Activated CD8-positive, alpha-beta T cell treated with anti-CD3 and anti-CD28 coated beads, Interleukin-2, amount 10 ng/mL, durations not matched to agents 7 days and 5 days (primary cell): ENCODE measurements around the gene CADM1. TPM values are rescaled to one million over a fixed set of nuclear protein-coding genes. Genes with fewer than 3 reads are reported as not detected.

Source experiments
- ATAC-seq: fragments of 150-1000 bp; cut with Tn5 transposase; one replicate; pipeline ENCODE4 v1.10.0; 2021; ENCODE audit warnings: moderate library complexity
- CTCF ChIA-PET: fragments of 350-600 bp; sonication (Branson Sonifier 250); formaldehyde crosslinking; loops from one replicate; lab custom pipeline; 2021; ENCODE audit warnings: antibody characterized with exemption; lab: Charles Lee
- POLR2A ChIA-PET: fragments of 350-600 bp; sonication (Branson Sonifier 250); formaldehyde crosslinking; loops from one replicate; lab custom pipeline; 2021; ENCODE audit warnings: antibody characterized with exemption; lab: Charles Lee
- DNase-seq: peaks from one replicate; pipeline ENCODE4 v3.0.0-alpha.2; 2020
- H3K27ac Mint-ChIP-seq: one replicate; pipeline ENCODE4 v1.8.0; 2021; ENCODE audit warnings: mild to moderate bottlenecking, mixed read lengths
- H3K27me3 Mint-ChIP-seq: one replicate; pipeline ENCODE4 v1.8.0; 2021; ENCODE audit warnings: low read depth, mixed read lengths
- H3K36me3 Mint-ChIP-seq: one replicate; pipeline ENCODE4 v1.8.0; 2021; ENCODE audit warnings: low read depth, mixed read lengths
- H3K4me1 Mint-ChIP-seq: one replicate; pipeline ENCODE4 v1.8.0; 2021; ENCODE audit warnings: low read depth, mixed read lengths
- H3K4me3 Mint-ChIP-seq: one replicate; pipeline ENCODE4 v1.8.0; 2021; ENCODE audit warnings: mild to moderate bottlenecking, mixed read lengths
- H3K9me3 Mint-ChIP-seq: one replicate; pipeline ENCODE4 v1.8.0; 2022; ENCODE audit warnings: mixed read lengths; ENCODE audit not compliant: insufficient read depth
- total RNA-seq, 2 experiments: library from RNA; stranded (reverse); gene quantifications; one replicate each; pipeline ENCODE4 v1.2.3, GENCODE V29; 2021

CADM1 gene
- total RNA-seq, 2 experiments from 2014 or later = 0.31 to 0.74 TPM

- no peak for DNase-seq
- no peaks in the 10 kb centered on the region for H3K4me1 Mint-ChIP-seq
- H3K27ac Mint-ChIP-seq = no peak overlapping the region
- H3K36me3 Mint-ChIP-seq = no peaks in the 10 kb centered on the region
- ChIA-PET CTCF (interaction anchor here (1.2 to 3.8 kb wide), 2 partner anchors 8 to 11 kb away, joined by 4 to 19 read pairs; no protein-coding TSS in a partner anchor), POLR2A (no interaction called here)
- no peaks in the 10 kb centered on the region for H3K27me3 Mint-ChIP-seq
- H3K4me3 Mint-ChIP-seq = no peak overlapping the region
- H3K9me3 Mint-ChIP-seq = no peaks in the 10 kb centered on the region
- ATAC-seq = no peak
Observed at GRCh38 chr11:115333121-115333520, 171.1 kb downstream of the CADM1 start.

GRCh38 chr11:115330684-115331482, 173.3 kb downstream of the CADM1 start:
- ChIA-PET CTCF (no interaction called here), POLR2A (no interaction called here)
- no peak for DNase-seq
- H3K4me3 Mint-ChIP-seq = no peak overlapping the region
- H3K27ac Mint-ChIP-seq = no peak overlapping the region
- no peaks in the 10 kb centered on the region for H3K9me3 Mint-ChIP-seq
- H3K27me3 Mint-ChIP-seq = no peaks in the 10 kb centered on the region
- H3K4me1 Mint-ChIP-seq = no peaks in the 10 kb centered on the region
- H3K36me3 Mint-ChIP-seq = no peaks in the 10 kb centered on the region
- ATAC-seq = no peak

- Mint-ChIP-seq H3K9me3 (no peaks in the 10 kb centered on the region), H3K4me1 (no peaks in the 10 kb centered on the region), H3K4me3 (no peak overlapping the region), H3K27me3 (peaks cover 3% of the 10 kb centered on the region), H3K27ac (no peak overlapping the region), H3K36me3 (no peaks in the 10 kb centered on the region)
- ChIA-PET POLR2A (no interaction called here), CTCF (no interaction called here)
- ATAC-seq (no peak), DNase-seq (no peak)
Observed at GRCh38 chr11:115326526-115326925, 177.7 kb downstream of the CADM1 start.

GRCh38 chr11:115325523-115325922, 178.7 kb downstream of the CADM1 start:
- peaks cover 4% of the 10 kb centered on the region for H3K27me3 Mint-ChIP-seq
- DNase-seq (no peak), ATAC-seq (no peak)
- H3K4me1 Mint-ChIP-seq = no peaks in the 10 kb centered on the region
- H3K27ac Mint-ChIP-seq = no peak overlapping the region
- H3K9me3 Mint-ChIP-seq = no peaks in the 10 kb centered on the region
- no peak overlapping the region for H3K4me3 Mint-ChIP-seq
- no peaks in the 10 kb centered on the region for H3K36me3 Mint-ChIP-seq
- POLR2A ChIA-PET = no interaction called here
- CTCF ChIA-PET = no interaction called here

GRCh38 chr11:115324581-115325432, 179.4 kb downstream of the CADM1 start:
- POLR2A ChIA-PET = no interaction called here
- Mint-ChIP-seq H3K9me3 (no peaks in the 10 kb centered on the region), H3K36me3 (no peaks in the 10 kb centered on the region), H3K4me1 (no peaks in the 10 kb centered on the region), H3K4me3 (no peak overlapping the region), H3K27ac (no peak overlapping the region), H3K27me3 (peaks cover 4% of the 10 kb centered on the region)
- peak; percentile 40 for DNase-seq
- peak; percentile 55 for ATAC-seq
- CTCF ChIA-PET = interaction anchor here (0.9 to 1.4 kb wide), 5 partner anchors 9 to 893 kb away, joined by 3 to 19 read pairs (median 4); no protein-coding TSS in a partner anchor

GRCh38 chr11:115322553-115323203, 181.5 kb downstream of the CADM1 start:
- Mint-ChIP-seq H3K4me1 (no peaks in the 10 kb centered on the region), H3K4me3 (no peak overlapping the region), H3K27ac (no peak overlapping the region), H3K27me3 (peaks cover 4% of the 10 kb centered on the region), H3K9me3 (no peaks in the 10 kb centered on the region), H3K36me3 (no peaks in the 10 kb centered on the region)
- CTCF ChIA-PET = interaction anchor here (1.6 kb wide), 1 partner anchor 10 kb away, joined by 4 read pairs; no protein-coding TSS in a partner anchor
- ATAC-seq (no peak), DNase-seq (no peak)
- POLR2A ChIA-PET = interaction anchor here (1.0 kb wide), 1 partner anchor 21 kb away, joined by 3 read pairs; no protein-coding TSS in a partner anchor

GRCh38 chr11:115321605-115322289, 182.5 kb downstream of the CADM1 start:
- no peaks in the 10 kb centered on the region for H3K36me3 Mint-ChIP-seq
- H3K27me3 Mint-ChIP-seq = peaks cover 4% of the 10 kb centered on the region
- H3K4me3 Mint-ChIP-seq = no peak overlapping the region
- CTCF ChIA-PET = interaction anchor here (1.6 kb wide), 1 partner anchor 11 kb away, joined by 4 read pairs; no protein-coding TSS in a partner anchor
- DNase-seq (no peak), ATAC-seq (no peak)
- H3K9me3 Mint-ChIP-seq = no peaks in the 10 kb centered on the region
- no peak overlapping the region for H3K27ac Mint-ChIP-seq
- POLR2A ChIA-PET = no interaction called here
- no peaks in the 10 kb centered on the region for H3K4me1 Mint-ChIP-seq

GRCh38 chr11:115317277-115318185, 186.7 kb downstream of the CADM1 start:
- H3K36me3 Mint-ChIP-seq = no peaks in the 10 kb centered on the region
- H3K27ac Mint-ChIP-seq = no peak overlapping the region
- H3K4me3 Mint-ChIP-seq = no peak overlapping the region
- H3K27me3 Mint-ChIP-seq = peaks cover 4% of the 10 kb centered on the region
- no peaks in the 10 kb centered on the region for H3K4me1 Mint-ChIP-seq
- CTCF ChIA-PET = no interaction called here
- DNase-seq = no peak
- POLR2A ChIA-PET = no interaction called here
- no peak for ATAC-seq
- no peaks in the 10 kb centered on the region for H3K9me3 Mint-ChIP-seq

GRCh38 chr11:115316696-115317095, 187.5 kb downstream of the CADM1 start:
- H3K4me1 Mint-ChIP-seq = no peaks in the 10 kb centered on the region
- ChIA-PET CTCF (no interaction called here), POLR2A (no interaction called here)
- no peak overlapping the region for H3K4me3 Mint-ChIP-seq
- H3K27me3 Mint-ChIP-seq = peaks cover 3% of the 10 kb centered on the region
- DNase-seq = no peak
- H3K9me3 Mint-ChIP-seq = no peaks in the 10 kb centered on the region
- no peak overlapping the region for H3K27ac Mint-ChIP-seq
- no peak for ATAC-seq
- H3K36me3 Mint-ChIP-seq = no peaks in the 10 kb centered on the region

- ChIA-PET CTCF (interaction anchor here (0.9 to 1.3 kb wide), 2 partner anchors 9 to 10 kb away, joined by 3 to 5 read pairs; no protein-coding TSS in a partner anchor), POLR2A (no interaction called here)
- DNase-seq (no peak), ATAC-seq (no peak)
- H3K9me3 Mint-ChIP-seq = no peaks in the 10 kb centered on the region
- no peak overlapping the region for H3K27ac Mint-ChIP-seq
- no peaks in the 10 kb centered on the region for H3K4me1 Mint-ChIP-seq
- no peaks in the 10 kb centered on the region for H3K27me3 Mint-ChIP-seq
- H3K36me3 Mint-ChIP-seq = no peaks in the 10 kb centered on the region
- H3K4me3 Mint-ChIP-seq = no peak overlapping the region
Observed at GRCh38 chr11:115314330-115314920, 189.8 kb downstream of the CADM1 start.
